ENCODE results near the gene AP1G2. TPM values are rescaled to one million over a fixed set of nuclear protein-coding genes. Genes with fewer than 3 reads are reported as not detected.

Gene AP1G2
- polyA plus RNA-seq, 1 donor (not counting 4 experiments of a cell fraction or from before 2014, with no cell fraction given): 119 TPM

- no peak for TF ChIP-seq EZH2 (IDR thresholded peaks at IDR 0.05; ENCODE audit: low read length)
- TF ChIP-seq, protein P1, sequence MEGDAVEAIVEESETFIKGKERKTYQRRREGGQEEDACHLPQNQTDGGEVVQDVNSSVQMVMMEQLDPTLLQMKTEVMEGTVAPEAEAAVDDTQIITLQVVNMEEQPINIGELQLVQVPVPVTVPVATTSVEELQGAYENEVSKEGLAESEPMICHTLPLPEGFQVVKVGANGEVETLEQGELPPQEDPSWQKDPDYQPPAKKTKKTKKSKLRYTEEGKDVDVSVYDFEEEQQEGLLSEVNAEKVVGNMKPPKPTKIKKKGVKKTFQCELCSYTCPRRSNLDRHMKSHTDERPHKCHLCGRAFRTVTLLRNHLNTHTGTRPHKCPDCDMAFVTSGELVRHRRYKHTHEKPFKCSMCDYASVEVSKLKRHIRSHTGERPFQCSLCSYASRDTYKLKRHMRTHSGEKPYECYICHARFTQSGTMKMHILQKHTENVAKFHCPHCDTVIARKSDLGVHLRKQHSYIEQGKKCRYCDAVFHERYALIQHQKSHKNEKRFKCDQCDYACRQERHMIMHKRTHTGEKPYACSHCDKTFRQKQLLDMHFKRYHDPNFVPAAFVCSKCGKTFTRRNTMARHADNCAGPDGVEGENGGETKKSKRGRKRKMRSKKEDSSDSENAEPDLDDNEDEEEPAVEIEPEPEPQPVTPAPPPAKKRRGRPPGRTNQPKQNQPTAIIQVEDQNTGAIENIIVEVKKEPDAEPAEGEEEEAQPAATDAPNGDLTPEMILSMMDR (optimal IDR thresholded peaks at IDR 0.05 in 1 of 3, IDR thresholded peaks at IDR 0.05 in 1 of 3, conservative IDR thresholded peaks at IDR 0.05 in 1 of 3; ENCODE audit: extremely low read depth in 1 of 3, insufficient read depth in 2 of 3, low read length in 3 of 3): no peak
- DNase-seq (ENCODE audit: low read depth, low spot score) (no peak), FAIRE-seq (no peak)
- no peaks in the 10 kb centered on the region for H3K79me2 ChIP-seq (ENCODE audit: control insufficient read depth, insufficient read depth, low read length)
- H3K9me3 ChIP-seq (ENCODE audit: control insufficient read depth, low read depth, low read length): no peaks in the 10 kb centered on the region
- no peak overlapping the region for H3K4me3 ChIP-seq (ENCODE audit: control insufficient read depth in 2 of 3, extremely low read depth in 1 of 3, insufficient read depth in 2 of 3, low read depth in 1 of 3, low read length in 3 of 3)
- dilution Hi-C loops (cut with MboI; ENCODE audit: extremely low pct_ligation_motif_present, low sequenced_read_pairs): no loop called here
- H3K27me3 ChIP-seq (ENCODE audit: control insufficient read depth, extremely low read depth, insufficient read depth, low read length): peaks cover 4% of the 10 kb centered on the region
- H2AFZ ChIP-seq (ENCODE audit: control insufficient read depth, low read length): no peak overlapping the region
- H3K9ac ChIP-seq (ENCODE audit: control insufficient read depth, extremely low read depth, insufficient read depth, low read length): no peak overlapping the region
- no peak overlapping the region for H3K27ac ChIP-seq (ENCODE audit: control insufficient read depth, insufficient read depth, low read length)
- no peak overlapping the region for H3K4me2 ChIP-seq (ENCODE audit: control insufficient read depth, extremely low read depth, insufficient read depth, low read depth, low read length)
- no peaks in the 10 kb centered on the region for H3K36me3 ChIP-seq (ENCODE audit: control insufficient read depth in 2 of 2, extremely low read depth in 1 of 2, insufficient read depth in 2 of 2, low read length in 2 of 2)
- H3K9me1 ChIP-seq (ENCODE audit: control insufficient read depth, extremely low read depth, insufficient read depth, low read length): no peaks in the 10 kb centered on the region
- H4K20me1 ChIP-seq (ENCODE audit: control insufficient read depth, extremely low read depth, insufficient read depth, low read length): no peaks in the 10 kb centered on the region
- no peaks in the 10 kb centered on the region for H3K4me1 ChIP-seq (ENCODE audit: control insufficient read depth, extremely low read depth, insufficient read depth, low read length)
Observed at GRCh38 chr14:23544511-23545447, 22.8 kb downstream of the AP1G2 start.

- no peak overlapping the region for H2AFZ ChIP-seq (ENCODE audit: control insufficient read depth, low read length)
- no peaks in the 10 kb centered on the region for H3K9me3 ChIP-seq (ENCODE audit: control insufficient read depth, low read depth, low read length)
- H3K4me1 ChIP-seq (ENCODE audit: control insufficient read depth, extremely low read depth, insufficient read depth, low read length): no peaks in the 10 kb centered on the region
- FAIRE-seq (no peak), DNase-seq (ENCODE audit: low read depth, low spot score) (no peak)
- no peaks in the 10 kb centered on the region for H3K27me3 ChIP-seq (ENCODE audit: control insufficient read depth, extremely low read depth, insufficient read depth, low read length)
- no peak overlapping the region for H3K4me3 ChIP-seq (ENCODE audit: control insufficient read depth in 2 of 3, extremely low read depth in 1 of 3, insufficient read depth in 2 of 3, low read depth in 1 of 3, low read length in 3 of 3)
- dilution Hi-C loops (cut with MboI; ENCODE audit: extremely low pct_ligation_motif_present, low sequenced_read_pairs): no loop called here
- no peak overlapping the region for H3K27ac ChIP-seq (ENCODE audit: control insufficient read depth, insufficient read depth, low read length)
- TF ChIP-seq, protein P1 (optimal IDR thresholded peaks at IDR 0.05 in 1 of 3, IDR thresholded peaks at IDR 0.05 in 1 of 3, conservative IDR thresholded peaks at IDR 0.05 in 1 of 3; ENCODE audit: extremely low read depth in 1 of 3, insufficient read depth in 2 of 3, low read length in 3 of 3): no peak
- TF ChIP-seq EZH2 (IDR thresholded peaks at IDR 0.05; ENCODE audit: low read length): no peak
- H3K4me2 ChIP-seq (ENCODE audit: control insufficient read depth, extremely low read depth, insufficient read depth, low read depth, low read length): no peak overlapping the region
- no peaks in the 10 kb centered on the region for H3K79me2 ChIP-seq (ENCODE audit: control insufficient read depth, insufficient read depth, low read length)
- no peaks in the 10 kb centered on the region for H3K36me3 ChIP-seq (ENCODE audit: control insufficient read depth in 2 of 2, extremely low read depth in 1 of 2, insufficient read depth in 2 of 2, low read length in 2 of 2)
- H3K9ac ChIP-seq (ENCODE audit: control insufficient read depth, extremely low read depth, insufficient read depth, low read length): no peak overlapping the region
- H3K9me1 ChIP-seq (ENCODE audit: control insufficient read depth, extremely low read depth, insufficient read depth, low read length): no peaks in the 10 kb centered on the region
- no peaks in the 10 kb centered on the region for H4K20me1 ChIP-seq (ENCODE audit: control insufficient read depth, extremely low read depth, insufficient read depth, low read length)
Observed at GRCh38 chr14:23543403-23543802, 24.2 kb downstream of the AP1G2 start.

Data from keratinocyte (primary cell).